ENCODE data around the gene RPS6KC1.
A peak's percentile ranks its signal among the peaks of the same experiment; 100 is the strongest.

Gene RPS6KC1

DNA sequence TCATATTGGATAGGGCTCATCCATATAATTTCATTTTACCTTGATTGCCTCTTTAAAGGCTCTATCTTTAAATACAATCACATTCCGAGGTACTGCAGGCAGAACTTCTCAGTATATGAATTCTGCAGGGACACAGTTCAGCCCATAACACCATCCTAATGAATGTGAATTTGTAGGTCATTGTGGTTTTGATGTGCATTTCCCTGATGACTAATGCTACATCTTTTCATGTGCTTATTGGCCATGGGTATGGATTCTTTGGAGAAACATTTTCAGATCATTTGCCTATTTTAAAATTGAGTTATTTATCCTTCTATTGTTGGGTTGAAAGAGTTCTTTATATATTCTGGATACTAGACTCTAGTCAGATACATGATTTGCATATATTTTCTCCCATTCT lies 9.6 kb upstream of the RPS6KC1 start:
- no peak for TF ChIP-seq EGR1 (IDR thresholded peaks at IDR 0.05)
- TF ChIP-seq, protein P1, sequence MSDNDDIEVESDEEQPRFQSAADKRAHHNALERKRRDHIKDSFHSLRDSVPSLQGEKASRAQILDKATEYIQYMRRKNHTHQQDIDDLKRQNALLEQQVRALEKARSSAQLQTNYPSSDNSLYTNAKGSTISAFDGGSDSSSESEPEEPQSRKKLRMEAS (IDR thresholded peaks at IDR 0.05): no peak
- no peak for TF ChIP-seq ZBTB7A (IDR thresholded peaks at IDR 0.05; ENCODE audit: low read depth)
- TF ChIP-seq TEAD4 (IDR thresholded peaks at IDR 0.05): no peak
- TF ChIP-seq, protein P2, sequence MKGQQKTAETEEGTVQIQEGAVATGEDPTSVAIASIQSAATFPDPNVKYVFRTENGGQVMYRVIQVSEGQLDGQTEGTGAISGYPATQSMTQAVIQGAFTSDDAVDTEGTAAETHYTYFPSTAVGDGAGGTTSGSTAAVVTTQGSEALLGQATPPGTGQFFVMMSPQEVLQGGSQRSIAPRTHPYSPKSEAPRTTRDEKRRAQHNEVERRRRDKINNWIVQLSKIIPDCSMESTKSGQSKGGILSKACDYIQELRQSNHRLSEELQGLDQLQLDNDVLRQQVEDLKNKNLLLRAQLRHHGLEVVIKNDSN (IDR thresholded peaks at IDR 0.05): no peak
- no peak for TF ChIP-seq CEBPB (IDR thresholded peaks at IDR 0.05)
- no peak for TF ChIP-seq TCF12 (IDR thresholded peaks at IDR 0.05; ENCODE audit: low read depth)
- no peak for TF ChIP-seq TAF1 (IDR thresholded peaks at IDR 0.05; ENCODE audit: low read depth)
- TF ChIP-seq EP300 (IDR thresholded peaks at IDR 0.05; ENCODE audit: borderline replicate concordance): no peak
- TF ChIP-seq CREB1 (IDR thresholded peaks at IDR 0.05; ENCODE audit: low read depth): no peak
- no peak for TF ChIP-seq RAD21 (IDR thresholded peaks at IDR 0.05; ENCODE audit: low read depth)
- no peak for TF ChIP-seq YY1 (IDR thresholded peaks at IDR 0.05; ENCODE audit: low read depth)
- TF ChIP-seq FOXM1 (IDR thresholded peaks at IDR 0.05; ENCODE audit: borderline replicate concordance, low read depth): no peak
- no peak for TF ChIP-seq NFIC (IDR thresholded peaks at IDR 0.05)
- TF ChIP-seq, protein P3, sequence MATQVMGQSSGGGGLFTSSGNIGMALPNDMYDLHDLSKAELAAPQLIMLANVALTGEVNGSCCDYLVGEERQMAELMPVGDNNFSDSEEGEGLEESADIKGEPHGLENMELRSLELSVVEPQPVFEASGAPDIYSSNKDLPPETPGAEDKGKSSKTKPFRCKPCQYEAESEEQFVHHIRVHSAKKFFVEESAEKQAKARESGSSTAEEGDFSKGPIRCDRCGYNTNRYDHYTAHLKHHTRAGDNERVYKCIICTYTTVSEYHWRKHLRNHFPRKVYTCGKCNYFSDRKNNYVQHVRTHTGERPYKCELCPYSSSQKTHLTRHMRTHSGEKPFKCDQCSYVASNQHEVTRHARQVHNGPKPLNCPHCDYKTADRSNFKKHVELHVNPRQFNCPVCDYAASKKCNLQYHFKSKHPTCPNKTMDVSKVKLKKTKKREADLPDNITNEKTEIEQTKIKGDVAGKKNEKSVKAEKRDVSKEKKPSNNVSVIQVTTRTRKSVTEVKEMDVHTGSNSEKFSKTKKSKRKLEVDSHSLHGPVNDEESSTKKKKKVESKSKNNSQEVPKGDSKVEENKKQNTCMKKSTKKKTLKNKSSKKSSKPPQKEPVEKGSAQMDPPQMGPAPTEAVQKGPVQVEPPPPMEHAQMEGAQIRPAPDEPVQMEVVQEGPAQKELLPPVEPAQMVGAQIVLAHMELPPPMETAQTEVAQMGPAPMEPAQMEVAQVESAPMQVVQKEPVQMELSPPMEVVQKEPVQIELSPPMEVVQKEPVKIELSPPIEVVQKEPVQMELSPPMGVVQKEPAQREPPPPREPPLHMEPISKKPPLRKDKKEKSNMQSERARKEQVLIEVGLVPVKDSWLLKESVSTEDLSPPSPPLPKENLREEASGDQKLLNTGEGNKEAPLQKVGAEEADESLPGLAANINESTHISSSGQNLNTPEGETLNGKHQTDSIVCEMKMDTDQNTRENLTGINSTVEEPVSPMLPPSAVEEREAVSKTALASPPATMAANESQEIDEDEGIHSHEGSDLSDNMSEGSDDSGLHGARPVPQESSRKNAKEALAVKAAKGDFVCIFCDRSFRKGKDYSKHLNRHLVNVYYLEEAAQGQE (IDR thresholded peaks at IDR 0.05; ENCODE audit: low read depth): no peak

DNA sequence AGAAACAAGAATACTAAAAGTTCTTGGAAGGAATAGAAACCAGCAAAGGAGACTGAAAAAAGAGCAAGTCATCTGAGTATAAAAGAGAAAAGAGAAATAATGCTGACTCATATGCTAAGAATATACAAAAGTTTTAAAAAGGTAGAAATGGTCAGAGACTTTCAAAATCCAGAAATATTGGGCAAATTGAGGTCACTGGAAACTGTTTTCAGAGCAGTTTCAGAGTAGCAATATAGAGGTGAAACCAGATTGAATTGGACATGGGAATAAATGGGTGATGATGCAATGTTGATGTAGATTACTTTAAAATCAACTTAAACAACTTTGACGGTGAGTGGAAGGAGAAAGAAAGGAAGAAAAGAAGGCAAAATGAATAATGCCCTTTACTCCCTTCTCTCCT lies 1.8 kb upstream of the RPS6KC1 start:
- no peak for TF ChIP-seq TAF1 (IDR thresholded peaks at IDR 0.05; ENCODE audit: low read depth)

DNA sequence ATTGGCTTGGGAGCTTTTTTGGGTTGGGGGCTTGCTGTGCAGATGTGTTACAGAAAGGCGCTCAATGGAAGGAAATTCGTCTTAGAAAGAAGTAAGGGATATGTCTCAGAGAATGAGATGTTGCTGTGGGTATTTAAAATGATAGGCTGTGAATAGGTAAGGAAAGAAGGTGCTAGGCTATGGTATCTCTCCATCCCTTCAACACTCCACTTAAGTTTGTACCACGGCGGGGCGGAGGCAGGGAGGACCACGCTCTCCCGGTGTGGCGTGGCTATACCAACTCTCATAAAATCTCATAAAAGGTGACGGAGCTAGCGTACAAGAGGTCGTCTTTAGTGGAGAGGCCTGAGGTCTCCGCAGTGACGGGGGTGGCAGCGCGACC lies 305 bp upstream of the RPS6KC1 start:
- TF ChIP-seq ZBTB7A (IDR thresholded peaks at IDR 0.05; ENCODE audit: low read depth) (no peak), NFIC (IDR thresholded peaks at IDR 0.05) (0 out of 2 replicates have a peak, but pooled peaks have one; percentile 8), YY1 (IDR thresholded peaks at IDR 0.05; ENCODE audit: low read depth) (no peak), TCF12 (IDR thresholded peaks at IDR 0.05; ENCODE audit: low read depth) (no peak), FOXM1 (IDR thresholded peaks at IDR 0.05; ENCODE audit: borderline replicate concordance, low read depth) (no peak)
- TF ChIP-seq, protein P2 (IDR thresholded peaks at IDR 0.05): no peak
- TF ChIP-seq, protein P3 (IDR thresholded peaks at IDR 0.05; ENCODE audit: low read depth): no peak
- TF ChIP-seq, protein P1 (IDR thresholded peaks at IDR 0.05): peak; percentile 78

DNA sequence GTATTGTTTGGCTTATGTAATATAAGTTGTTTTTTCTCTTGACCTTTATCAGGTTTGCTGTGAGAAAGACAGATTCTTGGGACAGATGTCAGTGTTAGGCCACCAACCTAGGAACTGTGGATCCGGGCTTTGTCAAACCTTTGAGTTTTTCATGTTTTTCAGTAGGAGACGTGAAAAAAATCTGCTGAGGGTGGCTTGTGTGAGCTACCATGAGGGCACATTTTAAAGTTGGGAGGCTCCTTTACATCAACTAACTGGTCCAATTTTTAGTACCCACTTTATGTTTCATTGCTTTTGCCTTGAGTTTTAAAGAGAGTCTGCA lies 801 bp downstream of the RPS6KC1 start:
- TF ChIP-seq NFIC (IDR thresholded peaks at IDR 0.05): no peak
- TF ChIP-seq, protein P1 (IDR thresholded peaks at IDR 0.05): no peak
- no peak for TF ChIP-seq CREB1 (IDR thresholded peaks at IDR 0.05; ENCODE audit: low read depth)
- no peak for TF ChIP-seq YY1 (IDR thresholded peaks at IDR 0.05; ENCODE audit: low read depth)
- TF ChIP-seq, protein P3 (IDR thresholded peaks at IDR 0.05; ENCODE audit: low read depth): no peak
- no peak for TF ChIP-seq CEBPB (IDR thresholded peaks at IDR 0.05)
- TF ChIP-seq TEAD4 (IDR thresholded peaks at IDR 0.05): no peak
- TF ChIP-seq TAF1 (IDR thresholded peaks at IDR 0.05; ENCODE audit: low read depth): no peak
- TF ChIP-seq EGR1 (IDR thresholded peaks at IDR 0.05): no peak
- TF ChIP-seq RAD21 (IDR thresholded peaks at IDR 0.05; ENCODE audit: low read depth): no peak
- no peak for TF ChIP-seq FOXM1 (IDR thresholded peaks at IDR 0.05; ENCODE audit: borderline replicate concordance, low read depth)
- TF ChIP-seq ZBTB7A (IDR thresholded peaks at IDR 0.05; ENCODE audit: low read depth): no peak
- TF ChIP-seq, protein P2 (IDR thresholded peaks at IDR 0.05): no peak
- TF ChIP-seq EP300 (IDR thresholded peaks at IDR 0.05; ENCODE audit: borderline replicate concordance): no peak
- TF ChIP-seq TCF12 (IDR thresholded peaks at IDR 0.05; ENCODE audit: low read depth): no peak

Data from Ishikawa (cell line).